SKM-1 treated with dmso at 0.1 percent for 144 hours (cell line): ENCODE results near the gene SBK2.
A peak's percentile ranks its signal among the peaks of the same experiment; 100 is the strongest.
"Not testable (repeated sequence)": the region's sequence is repeated elsewhere in the genome, so short reads cannot be mapped to it uniquely, and the experiment has no call there.

Source experiments
- DNase-seq: peaks from one replicate; lab custom pipeline; 2025; ENCODE audit not compliant: unreplicated experiment; lab: John Stamatoyannopoulos, UW

The SBK2 gene

DNA sequence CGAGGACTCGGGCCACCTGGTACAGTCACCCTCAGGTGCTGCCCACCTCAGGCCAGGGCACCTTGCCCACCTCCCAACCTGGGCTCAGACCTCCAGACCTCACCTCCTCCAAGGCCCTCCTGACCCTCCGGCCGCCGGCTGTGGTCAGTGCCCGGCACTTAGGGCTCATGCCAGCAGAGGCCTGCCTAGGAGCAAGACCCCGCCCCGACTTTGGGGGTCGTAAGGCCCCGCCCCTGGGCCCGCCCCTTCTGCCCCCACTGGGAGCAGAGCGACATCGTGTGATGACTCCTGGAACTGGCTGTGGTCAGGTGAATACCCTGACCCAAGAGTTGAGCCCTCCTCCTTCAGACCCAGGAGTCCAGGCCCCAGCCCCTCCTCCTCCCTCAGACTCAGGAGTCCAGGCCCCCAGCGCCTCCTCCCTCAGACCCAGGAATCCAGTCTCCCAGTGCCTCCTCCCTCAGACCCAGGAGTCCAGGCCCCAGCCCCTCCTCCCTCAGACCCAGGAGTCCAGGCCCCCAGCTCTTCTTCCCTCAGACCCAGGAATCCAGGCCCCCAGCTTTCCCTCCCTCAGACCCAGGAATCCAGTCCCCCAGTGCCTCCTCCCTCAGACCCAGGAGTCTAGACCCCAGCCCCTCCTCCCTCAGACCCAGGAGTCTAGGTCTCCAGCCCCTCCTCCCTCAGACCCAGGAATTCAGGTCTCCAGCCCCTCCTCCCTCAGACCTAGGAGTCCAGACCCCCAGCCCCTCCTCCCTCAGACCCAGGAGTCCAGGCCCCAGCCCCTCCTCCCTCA, at the start of gene SBK2:
SBK2 (minus strand) TSS at position 183 of the 790 bp plus-strand sequence. CDS start 839 bp downstream, outside the sequence.
- DNase-seq, result no peak

GRCh38 chr19:55585658-55586339, 48.9 kb upstream of the SBK2 start:
- DNase-seq, result no peak

- DNase-seq, result no peak
Observed at GRCh38 chr19:55584871-55585270, 47.9 kb upstream of the SBK2 start.

DNA sequence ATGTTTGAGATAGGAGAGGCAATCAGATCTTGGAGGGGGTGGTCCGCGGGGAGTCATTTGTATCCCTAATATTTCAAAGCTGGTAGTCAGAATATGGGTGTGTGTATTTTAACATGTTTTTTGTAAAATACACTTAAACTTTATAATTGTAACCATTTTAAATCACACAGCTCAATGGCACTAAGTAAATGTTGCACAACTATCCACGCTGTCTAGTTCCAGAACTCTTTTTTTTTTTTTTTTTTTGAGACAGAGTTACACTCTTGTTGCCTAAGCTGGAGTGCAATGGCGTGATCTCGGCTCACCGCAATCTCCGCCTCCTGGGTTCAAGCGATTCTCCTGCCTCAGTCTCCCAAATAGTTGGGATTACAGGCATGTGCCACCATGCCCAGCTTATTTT, 47.0 kb upstream of the SBK2 start:
- DNase-seq, result not testable (repeated sequence)

DNA sequence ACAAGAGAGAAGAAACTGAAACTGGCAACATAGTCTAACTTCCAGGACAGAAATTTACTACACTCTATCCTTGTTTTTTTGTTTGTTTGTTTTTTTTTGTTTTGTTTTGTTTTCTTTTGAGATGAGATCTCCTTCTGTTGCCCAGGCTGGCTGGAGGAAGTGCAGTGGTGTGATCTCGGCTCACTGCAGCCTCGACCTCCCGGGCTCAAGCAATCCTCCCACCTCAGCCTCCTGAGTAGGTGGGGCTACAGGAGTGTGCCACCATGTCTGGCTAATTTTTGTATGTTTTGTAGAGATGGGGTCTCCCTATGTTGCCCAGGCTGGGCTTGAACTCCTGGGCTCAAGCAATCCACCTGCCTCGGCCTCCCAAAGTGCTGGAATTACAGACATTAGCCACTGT, 45.4 kb upstream of the SBK2 start:
- DNase-seq, result not testable (repeated sequence)

DNA sequence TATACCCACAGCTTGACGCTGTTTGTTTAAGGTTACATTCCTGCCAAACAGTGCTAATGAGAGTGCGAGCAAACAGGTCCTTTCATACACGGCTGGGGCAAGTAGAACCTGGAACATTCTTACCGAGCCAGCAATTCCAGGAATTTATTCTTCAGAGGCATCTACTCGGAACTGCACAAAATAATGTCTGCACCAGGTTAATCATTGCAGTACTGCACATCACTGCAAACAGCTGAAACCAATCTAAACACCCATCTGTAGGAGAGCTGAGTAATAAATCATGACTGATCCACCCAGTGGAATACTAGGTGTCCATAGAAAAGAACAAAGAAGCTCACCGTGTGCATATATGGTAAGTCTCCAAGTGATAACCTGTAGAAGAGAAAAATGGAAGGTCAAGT, 44.9 kb upstream of the SBK2 start:
- no peak for DNase-seq

- no peak for DNase-seq
Observed at GRCh38 chr19:55581145-55581822, 44.4 kb upstream of the SBK2 start.

DNA sequence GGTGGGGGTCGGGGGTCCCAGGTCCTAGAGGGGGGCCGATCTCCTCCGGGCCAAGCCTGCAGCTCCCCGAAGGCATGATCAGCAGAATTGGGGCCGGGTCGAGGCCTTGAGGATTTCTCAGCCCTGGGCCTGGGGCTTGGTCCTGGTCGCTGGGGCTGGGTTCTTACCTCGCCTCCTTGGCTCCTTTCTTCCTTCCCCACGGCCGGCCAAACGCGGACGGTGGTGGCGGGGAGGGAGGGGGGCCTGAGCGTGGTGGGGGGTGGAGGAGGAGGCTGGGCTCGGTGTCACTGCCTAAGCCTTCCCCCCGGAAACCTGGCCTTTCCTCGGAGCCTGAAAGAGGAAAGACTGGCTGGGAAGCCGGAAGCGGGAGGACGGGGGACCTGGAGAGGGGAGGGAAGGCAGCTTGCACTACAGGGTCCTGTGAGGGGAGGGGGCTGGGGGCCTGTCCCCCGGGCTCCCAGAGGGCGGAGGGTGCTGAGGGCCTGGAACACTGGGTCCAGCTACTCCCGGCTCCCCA, 43.8 kb upstream of the SBK2 start, which contains the start of gene ZNF579:
ZNF579 (minus strand) TSS at position 221 of the 517 bp plus-strand sequence. CDS start 1,209 bp downstream, outside the sequence.
- DNase-seq, result peak; percentile 48

- no peak for DNase-seq
Observed at GRCh38 chr19:55579766-55580621, 43.1 kb upstream of the SBK2 start.

DNA sequence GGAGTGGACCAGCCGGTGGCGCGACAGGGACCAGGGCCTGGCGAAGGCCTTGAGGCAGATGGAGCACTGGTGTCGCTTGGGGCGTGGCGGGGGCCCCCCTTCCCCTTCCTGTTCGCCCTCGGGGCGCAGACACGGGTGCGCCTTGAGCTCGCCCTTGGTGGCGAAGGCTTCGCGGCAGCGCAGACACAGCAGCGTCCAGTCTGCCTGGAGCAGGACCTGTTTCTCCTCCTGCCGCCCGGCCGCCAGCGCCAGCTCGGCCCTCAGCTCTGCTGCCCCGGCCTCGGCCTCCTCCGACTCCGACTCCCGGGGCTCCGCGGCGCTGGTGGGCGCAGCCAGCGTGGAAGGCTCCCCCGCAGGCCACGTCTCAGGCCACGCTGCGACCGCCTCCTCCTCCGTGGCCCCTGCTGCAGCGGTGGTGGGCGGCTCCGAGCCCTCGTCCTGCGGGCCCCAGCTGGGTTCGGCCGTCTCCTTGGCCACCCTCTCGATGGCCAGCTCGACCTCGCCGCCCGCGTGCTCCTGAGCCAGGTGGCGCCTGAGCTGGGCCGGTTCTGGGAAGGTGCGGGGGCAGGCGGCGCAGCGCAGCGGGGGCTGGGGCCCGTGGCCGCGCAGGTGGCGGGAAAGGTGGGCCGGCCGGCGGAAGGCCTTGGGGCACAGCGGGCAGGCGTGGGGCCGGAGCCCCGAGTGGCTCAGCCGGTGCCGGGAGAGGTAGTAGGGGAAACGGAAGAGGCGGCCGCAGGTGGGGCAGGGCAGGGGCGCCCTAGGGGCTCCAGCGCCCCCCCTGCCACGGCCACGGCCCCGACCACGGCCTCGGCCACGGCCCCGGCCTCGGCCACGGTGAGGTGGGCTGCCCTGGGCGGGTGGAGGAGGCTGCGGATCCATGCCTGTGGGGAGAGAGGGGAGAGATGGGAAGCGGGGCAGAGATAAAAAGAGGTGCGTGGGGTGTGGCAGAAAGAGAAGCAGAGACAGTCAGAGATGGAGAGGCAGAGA, 42.1 kb upstream of the SBK2 start:
- no peak for DNase-seq

DNA sequence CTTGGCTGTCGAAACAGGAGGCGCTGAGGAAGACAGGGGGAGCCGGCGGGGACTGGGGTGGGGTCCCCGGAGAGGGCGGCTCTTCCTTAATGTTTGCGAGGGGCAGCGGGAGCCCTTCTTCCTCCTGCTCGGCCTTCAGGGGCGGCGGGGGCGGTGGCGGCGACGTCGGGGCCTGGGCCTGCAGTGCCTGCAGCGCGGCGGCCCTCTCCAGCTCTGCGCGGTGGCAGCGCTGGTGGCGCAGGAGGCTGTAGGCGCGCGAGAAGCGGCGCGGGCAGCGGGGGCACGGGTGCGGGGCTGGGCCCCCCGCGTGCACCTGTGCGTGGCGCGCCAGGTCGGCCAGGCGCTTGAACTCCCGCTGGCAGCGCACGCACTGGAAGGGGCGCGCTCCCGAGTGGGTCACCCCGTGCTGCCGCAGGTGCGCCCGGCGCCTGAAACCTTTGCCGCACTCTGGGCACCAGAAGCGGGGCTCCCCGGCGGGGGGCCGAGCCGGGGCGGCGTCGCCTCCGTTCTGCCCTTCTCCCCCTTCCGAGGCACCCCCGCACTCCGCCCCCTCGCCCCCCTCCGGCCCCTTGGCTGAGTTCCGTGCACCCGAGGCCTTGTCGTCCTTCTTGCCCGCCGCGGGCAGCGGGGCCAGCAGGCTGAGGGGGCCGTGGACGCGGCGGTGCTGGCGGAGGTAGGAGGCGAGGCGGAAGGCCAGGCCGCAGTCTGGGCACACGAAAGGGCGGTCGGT, 41.3 kb upstream of the SBK2 start:
- no peak for DNase-seq

- no peak for DNase-seq
Observed at GRCh38 chr19:55576746-55577145, 39.8 kb upstream of the SBK2 start.

DNA sequence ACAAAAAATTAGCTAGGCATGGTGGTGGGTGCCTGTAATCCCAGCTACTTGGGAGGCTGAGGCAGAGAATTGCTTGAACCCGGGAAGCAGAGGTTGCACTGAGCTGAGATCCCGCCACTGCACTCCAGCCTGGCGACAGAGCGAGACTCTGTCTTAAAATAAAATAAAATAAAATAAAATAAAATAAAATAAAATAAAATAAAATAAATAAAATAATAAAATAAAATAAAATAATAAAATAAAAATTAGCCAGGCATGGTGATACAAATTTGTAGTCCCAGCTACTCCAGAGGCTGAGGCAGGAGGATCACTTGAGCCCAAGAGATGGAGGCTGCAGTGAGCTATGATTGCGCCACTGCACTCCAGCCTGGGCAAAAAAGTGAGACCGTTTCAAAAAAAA, 37.0 kb upstream of the SBK2 start:
- DNase-seq, result not testable (repeated sequence)

- not testable (repeated sequence) for DNase-seq
Observed at GRCh38 chr19:55569477-55569876, 32.5 kb upstream of the SBK2 start.

- DNase-seq, result no peak
Observed at GRCh38 chr19:55567708-55568328, 30.9 kb upstream of the SBK2 start.

DNA sequence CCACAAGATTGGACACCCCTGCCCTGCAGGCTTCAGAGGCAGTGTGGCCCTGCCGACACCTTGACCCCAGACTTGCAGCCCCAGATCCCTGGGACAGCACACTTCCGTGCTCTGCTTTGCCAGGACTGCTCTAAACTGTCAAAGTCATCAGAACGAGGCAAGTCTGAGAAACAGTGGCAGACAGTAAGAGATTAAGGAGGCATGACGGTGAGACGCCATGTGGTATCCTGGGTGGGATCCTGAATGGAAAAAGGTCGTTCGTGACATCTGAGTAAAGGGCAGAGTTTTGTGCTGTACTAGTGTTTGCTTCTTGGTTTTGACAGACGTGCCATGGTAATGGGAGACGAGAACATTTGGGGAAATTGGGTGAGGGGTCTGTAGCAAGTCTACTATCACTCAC, 29.9 kb upstream of the SBK2 start:
- no peak for DNase-seq

GRCh38 chr19:55563261-55563690, 26.3 kb upstream of the SBK2 start:
- DNase-seq, result no peak

DNA sequence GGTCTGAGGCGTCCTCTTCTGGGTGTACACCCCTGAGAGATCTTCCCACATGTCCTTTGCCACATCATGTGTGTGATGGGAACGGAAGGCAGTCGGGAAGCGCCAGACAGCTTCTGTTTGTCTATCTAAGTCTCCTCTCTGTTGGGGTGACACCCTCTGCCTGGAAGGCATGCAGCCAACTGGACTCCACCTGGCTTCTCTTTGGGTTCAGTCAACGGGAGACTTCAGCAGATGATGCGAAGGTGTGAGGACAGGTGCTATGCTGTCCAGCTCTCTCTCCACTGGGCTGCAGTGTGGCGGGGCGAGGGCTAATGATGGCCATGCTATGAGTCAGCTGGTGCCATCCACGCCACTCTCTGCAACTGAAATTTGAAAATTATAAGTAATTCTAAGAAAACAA, 22.8 kb upstream of the SBK2 start:
- DNase-seq, result no peak
